Transverse colon (tissue), 4 donors: ENCODE measurements around the gene DPP7. TPM values are rescaled to one million over a fixed set of nuclear protein-coding genes. Genes with fewer than 3 reads are reported as not detected.

Experiments
- DNase-seq: peaks from one replicate; pipeline ENCODE4 v3.0.0-alpha.2; 2019
- H3K27ac ChIP-seq, 4 donors: fragments of 200-600 bp; sonication (generic); 2 replicates each; pipeline ENCODE4 v1.5.1; 2016 to 2018; ENCODE audit warnings: inconsistent platforms in 4 of 4
- H3K27me3 ChIP-seq: fragments of 200-600 bp; sonication (generic); 2 replicates; pipeline ENCODE4 v1.5.1; 2017; ENCODE audit warnings: inconsistent platforms
- H3K36me3 ChIP-seq, 4 donors: fragments of 200-600 bp; sonication (generic); 2 replicates each; pipeline ENCODE4 v1.5.1; 2017 to 2019; ENCODE audit warnings: inconsistent platforms in 4 of 4
- H3K4me1 ChIP-seq, 4 donors: fragments of 200-600 bp; sonication (generic); 2 replicates each; pipeline ENCODE4 v1.5.1; 2017 to 2020; ENCODE audit warnings: inconsistent platforms in 4 of 4
- H3K4me3 ChIP-seq, 4 donors: fragments of 200-600 bp; sonication (generic); 1 replicate in 1 of 4; 2 replicates in 3 of 4; pipeline versions ENCODE4 v1.5.1 to v1.6.1; 2017 to 2019; ENCODE audit warnings: inconsistent platforms in 4 of 4
- H3K9me3 ChIP-seq, 2 donors: fragments of 200-600 bp; sonication (generic); 2 replicates each; pipeline ENCODE4 v1.5.1; 2017 to 2019; ENCODE audit warnings: inconsistent platforms in 2 of 2
- CTCF ChIP-seq, 5 experiments: fragments of 200-600 bp in 3 of 5; fragments of 450-650 bp in 2 of 5; sonication (generic) in 3 of 5; IDR thresholded peaks; 1 replicate in 2 of 5; 2 replicates in 3 of 5; pipeline ENCODE4 v1.5.1; 2016 to 2017; ENCODE audit warnings: antibody characterized with exemption in 5 of 5, inconsistent platforms in 3 of 5, mild to moderate bottlenecking in 2 of 5, moderate library complexity in 1 of 5
- EP300 ChIP-seq: sonication (generic); formaldehyde crosslinking; IDR thresholded peaks from one replicate; pipeline ENCODE4 v1.6.1; 2017; ENCODE audit warnings: antibody characterized with exemption, low read depth
- POLR2A ChIP-seq: fragments of 450-650 bp; IDR thresholded peaks from one replicate; pipeline ENCODE4 v1.6.1; 2016; ENCODE audit warnings: antibody characterized with exemption, mild to moderate bottlenecking, moderate library complexity
- POLR2AphosphoS5 ChIP-seq, 3 donors: sonication (generic); formaldehyde crosslinking; IDR thresholded peaks; one replicate each; pipeline ENCODE4 v1.6.1; 2016; ENCODE audit warnings: antibody characterized with exemption in 3 of 3
- whole genome bisulfite sequencing, 2 donors: methylation state at CpG; one replicate each; pipeline ENCODE4 v1.1.5; 2018; ENCODE audit warnings: low coverage in 1 of 2; 5-methylcytosine and 5-hydroxymethylcytosine counted together
- in situ Hi-C, 4 donors: fragments of 200-750 bp; cut with MboI; loops; one replicate each; pipeline versions ENCODE4 v1.15.0 to v1.15.1; 2017; ENCODE audit warnings: low sequenced_read_pairs in 3 of 4, low pct_ligation_motif_present in 1 of 4, low pct_unique_long_range_greater_than_20kb in 1 of 4
- intact Hi-C: fragments of 100-400 bp; cut with DNase I; formaldehyde crosslinking; loops from one replicate; pipeline ENCODE4 v1.15.1; 2023; ENCODE audit warnings: low total_unique reads
- total RNA-seq, 4 donors: library from RNA; depleted of rRNA; stranded (reverse); fragments of >200 nt; gene quantifications; one replicate each; pipeline ENCODE4 v1.1.0, GENCODE V29; 2016

The DPP7 gene
- total RNA-seq, 4 donors from 2014 or later: 54.2 to 141 (median 103) TPM

DNA sequence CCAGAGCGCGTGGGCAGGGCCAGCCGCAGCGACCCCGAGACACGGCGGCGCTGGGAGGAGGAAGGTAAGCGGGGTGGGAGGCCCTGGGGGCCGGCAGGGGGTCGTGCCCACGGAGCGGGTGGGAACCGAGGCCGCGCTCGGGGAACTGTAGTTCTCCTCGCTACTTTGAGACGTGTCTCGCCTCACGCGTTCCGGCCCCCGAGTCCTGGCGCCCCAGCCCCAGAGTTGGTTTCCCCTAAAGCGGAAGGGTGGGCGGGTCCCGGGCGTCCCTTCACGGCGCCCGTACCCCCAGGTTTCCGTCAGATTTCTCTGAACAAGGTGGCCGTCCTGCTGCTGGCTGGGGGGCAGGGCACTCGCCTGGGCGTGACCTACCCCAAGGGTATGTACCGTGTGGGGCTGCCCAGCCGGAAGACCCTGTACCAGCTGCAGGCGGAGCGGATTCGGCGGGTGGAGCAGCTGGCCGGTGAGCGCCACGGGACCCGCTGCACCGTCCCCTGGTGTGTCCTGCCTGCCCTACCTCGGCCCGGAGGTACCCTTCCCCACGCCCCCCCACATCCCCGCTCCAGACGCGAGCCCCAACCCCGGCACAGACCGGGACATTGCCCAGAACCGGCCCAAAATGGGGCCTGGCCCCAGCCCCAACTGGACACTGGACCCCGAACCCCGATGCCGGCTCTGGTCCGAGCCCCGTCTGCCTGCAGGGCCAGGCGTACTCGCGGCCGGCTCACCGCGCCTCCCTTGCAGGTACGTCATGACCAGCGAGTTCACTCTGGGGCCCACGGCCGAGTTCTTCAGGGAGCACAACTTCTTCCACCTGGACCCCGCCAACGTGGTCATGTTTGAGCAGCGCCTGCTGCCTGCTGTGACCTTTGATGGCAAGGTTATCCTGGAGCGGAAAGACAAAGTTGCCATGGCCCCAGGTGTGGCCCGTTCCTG is 36.5 kb downstream of the DPP7 start:
- peak overlapping the region; percentile 56 to 73 (median 66) for H3K27ac ChIP-seq
- peak; percentile 59 for DNase-seq
- 0 to 24% methylated on average over 18 to 42 of the region's 76 CpGs for WGBS, 2 donors

GRCh38 chr9:137077010-137077747 is 37.4 kb downstream of the DPP7 start, which contains the start of gene UAP1L1:
Gene UAP1L1 (plus strand): TSS chr9:137077517. CDS start chr9:137077533, 16 bp downstream.
- Histone ChIP-seq H3K4me3 (peak within 1 kb of the TSS; percentile 43 to 74 (median 58)), H3K36me3 (no peaks in the 10 kb centered on the region), H3K27me3 (peaks cover 23% of the 10 kb centered on the region), H3K4me1 (peaks cover 16 to 32% (median 24%) of the 10 kb centered on the region in 4 donors), H3K27ac (peak within 1 kb of the TSS; percentile 63 to 73 (median 66)), H3K9me3 (no peaks in the 10 kb centered on the region)
- no peak for TF ChIP-seq CTCF (IDR thresholded peaks at IDR 0.05)
- TF ChIP-seq POLR2AphosphoS5 (IDR thresholded peaks at IDR 0.05): peak; percentile 25 to 64 (median 58)
- WGBS, 2 donors: 2% methylated on average over 30 of the region's 87 CpGs; no CpG with 5 or more reads in 1 of the 2 donors
- in situ Hi-C loops: no loop called here
- intact Hi-C loops: no loop called here
- DNase-seq: peak; percentile 81

More for the DNA sequence above, 36.5 kb downstream of the DPP7 start:
- Histone ChIP-seq H3K36me3 (no peaks in the 10 kb centered on the region), H3K27me3 (peaks cover 23% of the 10 kb centered on the region), H3K4me3 (peak overlapping the region; percentile 43 to 74 (median 58)), H3K4me1 (peaks cover 16 to 32% (median 24%) of the 10 kb centered on the region in 4 donors), H3K9me3 (no peaks in the 10 kb centered on the region)
- TF ChIP-seq POLR2AphosphoS5 (IDR thresholded peaks at IDR 0.05): no peak
- intact Hi-C loops (no loop called here), in situ Hi-C loops (no loop called here)

DNA sequence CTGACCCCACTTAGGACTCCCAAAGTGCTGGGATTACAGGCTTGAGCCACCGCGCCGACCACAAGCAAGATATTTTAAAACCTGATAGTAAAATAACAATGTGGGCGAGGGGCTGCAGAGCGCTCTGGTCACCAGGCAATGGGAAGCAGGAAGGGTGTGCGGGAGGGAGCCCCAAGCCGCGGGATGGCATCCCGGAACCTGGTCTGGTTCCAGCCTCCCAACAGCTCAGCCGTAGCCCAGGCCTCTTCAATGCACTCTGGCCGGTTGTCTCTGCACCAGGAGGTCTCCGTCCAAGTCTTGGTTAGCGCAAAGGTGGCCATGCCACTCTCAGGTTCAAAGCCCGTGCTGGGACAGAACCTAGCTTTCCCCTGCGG is 37.9 kb downstream of the DPP7 start:
- H3K4me1 ChIP-seq: peaks cover 16 to 32% (median 24%) of the 10 kb centered on the region in 4 donors
- peak overlapping the region; percentile 63 to 73 (median 66) for H3K27ac ChIP-seq
- H3K9me3 ChIP-seq: no peaks in the 10 kb centered on the region
- H3K27me3 ChIP-seq: peaks cover 23% of the 10 kb centered on the region
- in situ Hi-C loops (no loop called here), intact Hi-C loops (no loop called here)
- no peaks in the 10 kb centered on the region for H3K36me3 ChIP-seq
- DNase-seq: no peak
- 58% methylated on average over 15 of the region's 15 CpGs; no CpG with 5 or more reads in 1 of the 2 donors for WGBS, 2 donors
- peak overlapping the region in 3 of 4 donors; percentile 43 to 71 (median 45) for H3K4me3 ChIP-seq
- TF ChIP-seq EP300: no peak
- no peak for TF ChIP-seq POLR2AphosphoS5 (IDR thresholded peaks at IDR 0.05)
- TF ChIP-seq POLR2A: no peak
- TF ChIP-seq CTCF (IDR thresholded peaks at IDR 0.05): no peak

DNA sequence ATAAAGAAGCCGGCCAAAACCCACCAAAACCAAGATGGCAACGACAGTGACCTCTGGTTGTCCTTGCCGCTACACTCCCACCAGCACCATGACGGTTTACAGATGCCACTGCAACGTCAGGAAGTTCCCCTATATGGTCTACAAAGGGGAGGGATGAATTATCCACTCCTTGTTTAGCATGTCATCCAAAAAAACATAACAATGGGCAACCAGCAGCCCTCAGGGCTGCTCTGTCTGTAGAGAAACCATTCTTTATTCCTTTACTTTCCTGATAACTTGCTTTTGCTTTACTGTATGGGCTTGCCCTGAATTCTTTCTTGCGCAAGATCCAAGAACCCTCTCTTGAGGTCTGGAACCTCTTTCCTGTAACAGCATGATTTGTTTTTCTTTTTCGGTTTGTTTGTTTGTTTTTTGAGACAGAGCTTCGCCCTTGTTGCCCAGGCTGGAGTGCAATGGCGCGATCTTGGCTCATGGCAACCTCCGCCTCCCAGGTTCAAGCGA is 39.2 kb downstream of the DPP7 start:
- Histone ChIP-seq H3K27ac (no peak overlapping the region), H3K9me3 (no peaks in the 10 kb centered on the region), H3K4me1 (peaks cover 20 to 40% (median 30%) of the 10 kb centered on the region in 4 donors), H3K4me3 (no peak overlapping the region), H3K36me3 (no peaks in the 10 kb centered on the region), H3K27me3 (peaks cover 23% of the 10 kb centered on the region)
- WGBS, 2 donors: 81 to 89% methylated on average over 7 to 12 of the region's 12 CpGs
- TF ChIP-seq CTCF (IDR thresholded peaks at IDR 0.05) (no peak), POLR2AphosphoS5 (IDR thresholded peaks at IDR 0.05) (no peak), EP300 (no peak)
- in situ Hi-C loops: no loop called here
- intact Hi-C loops: no loop called here
- no peak for DNase-seq
